Panc1 (cell line): ENCODE measurements around the gene CXCR5. TPM values are rescaled to one million over a fixed set of nuclear protein-coding genes. Genes with fewer than 3 reads are reported as not detected.

Experiments used
- ATAC-seq: fragments of 200-7000 bp; cut with Tn5 transposase; 2 replicates; pipeline ENCODE4 v1.9.1; 2020; ENCODE audit warnings: mild to moderate bottlenecking, moderate library complexity
- BruUV-seq: library from RNA; stranded (reverse); fragments of 400-500 nt; replicated peaks from 2 replicates; lab custom pipeline; 2021; lab: Mats Ljungman, UMichigan
- CTCF ChIA-PET: fragments of 300-600 bp; sonication (Branson Sonifier 250); formaldehyde crosslinking; loops from one replicate; lab custom pipeline; 2022; ENCODE audit warnings: antibody characterized with exemption; lab: Charles Lee
- POLR2A ChIA-PET: fragments of 300-600 bp; sonication (Branson Sonifier 250); formaldehyde crosslinking; loops from one replicate; lab custom pipeline; 2022; ENCODE audit warnings: antibody characterized with exemption; lab: Charles Lee
- DNase-seq: peaks from one replicate; pipeline ENCODE4 v3.0.0-alpha.2; 2010; ENCODE audit warnings: low read depth, low spot score
- H3K27ac ChIP-seq: 2 replicates; pipeline ENCODE4 v1.5.1; 2011; ENCODE audit warnings: mild to moderate bottlenecking, low read length, inconsistent platforms
- H3K27me3 ChIP-seq: fragments of 200-500 bp; sonication (Bioruptor generic); 2 replicates; pipeline ENCODE4 v1.6.0; 2014; ENCODE audit warnings: low read length, inconsistent platforms; ENCODE audit not compliant: control insufficient read depth, insufficient read depth
- H3K36me3 ChIP-seq: fragments of 200-500 bp; sonication (Bioruptor generic); 2 replicates; pipeline ENCODE4 v1.5.1; 2014; ENCODE audit warnings: inconsistent platforms, mild to moderate bottlenecking, low read length, moderate library complexity; ENCODE audit not compliant: control insufficient read depth, insufficient read depth
- H3K4me1 ChIP-seq: 2 replicates; pipeline ENCODE4 v1.5.1; 2011; ENCODE audit warnings: inconsistent platforms, mild to moderate bottlenecking, low read length, moderate library complexity; ENCODE audit not compliant: control insufficient read depth, insufficient read depth
- H3K4me3 ChIP-seq, 2 experiments: 2 replicates each; pipeline ENCODE4 v1.5.1; 2011 to 2012; ENCODE audit warnings: low read depth in 2 of 2, low read length in 2 of 2, mild to moderate bottlenecking in 2 of 2, inconsistent platforms in 1 of 2, moderate library complexity in 1 of 2
- H3K9me3 ChIP-seq: fragments of 200-500 bp; sonication (Bioruptor generic); 2 replicates; pipeline ENCODE4 v1.5.1; 2014; ENCODE audit warnings: low read depth, mild to moderate bottlenecking, inconsistent platforms, low read length, moderate library complexity; ENCODE audit not compliant: control insufficient read depth, insufficient read depth
- CTCF ChIP-seq: fragments of 450-650 bp; IDR thresholded peaks from 2 replicates; pipeline ENCODE4 v1.5.1; 2017; ENCODE audit warnings: mild to moderate bottlenecking
- POLR2AphosphoS5 ChIP-seq: IDR thresholded peaks from 2 replicates; pipeline ENCODE4 v1.6.1; 2012; ENCODE audit warnings: mild to moderate bottlenecking, low read depth, low read length, moderate library complexity
- REST ChIP-seq, 2 experiments: IDR thresholded peaks; 2 replicates each; pipeline ENCODE4 v1.6.1; 2011 to 2012; ENCODE audit warnings: low read depth in 2 of 2, control low read depth in 1 of 2, low read length in 1 of 2, mild to moderate bottlenecking in 1 of 2, moderate library complexity in 1 of 2; ENCODE audit not compliant: insufficient read depth in 1 of 2
- SIN3A ChIP-seq: IDR thresholded peaks from 2 replicates; pipeline ENCODE4 v1.6.1; 2012; ENCODE audit warnings: low read depth, mild to moderate bottlenecking, low read length, moderate library complexity, borderline replicate concordance; ENCODE audit not compliant: insufficient read depth
- TCF7L2 ChIP-seq: IDR thresholded peaks from 2 replicates; pipeline ENCODE4 v1.6.1; 2011; ENCODE audit warnings: mild to moderate bottlenecking, low read depth, low read length, inconsistent platforms
- in situ Hi-C: cut with HindIII; loops from 2 replicates; pipeline ENCODE4 v1.10.0; 2016; ENCODE audit warnings: low sequenced_read_pairs, low pct_unique_long_range_greater_than_20kb
- intact Hi-C: fragments of 100-400 bp; cut with micrococcal nuclease; formaldehyde crosslinking; loops from one replicate; pipeline ENCODE4 v1.10.0; 2022; ENCODE audit not compliant: unreplicated experiment
- total RNA-seq: library from RNA; stranded (reverse); gene quantifications from one replicate; pipeline ENCODE4 v1.2.1, GENCODE V29; 2021; ENCODE audit not compliant: unreplicated experiment

Gene CXCR5
- total RNA-seq, 1 experiment from 2014 or later: not detected

GRCh38 chr11:118896472-118896913, 12.8 kb downstream of the CXCR5 start:
- ChIA-PET CTCF (interaction anchor here (0.6 kb wide), 1 partner anchor 21 kb away, joined by 3 read pairs; no protein-coding TSS in a partner anchor), POLR2A (no interaction called here)
- H3K9me3 ChIP-seq: no peaks in the 10 kb centered on the region
- DNase-seq: no peak
- no peaks in the 10 kb centered on the region for H3K27me3 ChIP-seq
- H3K27ac ChIP-seq: peak overlapping the region; percentile 78
- H3K36me3 ChIP-seq: no peaks in the 10 kb centered on the region
- TF ChIP-seq POLR2AphosphoS5 (peak; percentile 55), TCF7L2 (no peak), SIN3A (peak; percentile 57; the same call in 1 of the 2 replicates), REST (IDR thresholded peaks at IDR 0.05; ENCODE audit: insufficient read depth in 1 of 2, low read depth in 2 of 2, low read length in 1 of 2) (no peak), CTCF (no peak)
- no peak overlapping the region for H3K4me3 ChIP-seq
- ATAC-seq: peak; percentile 43
- no TSS peak for BruUV-seq
- H3K4me1 ChIP-seq: peaks cover 58% of the 10 kb centered on the region
- intact Hi-C loops (loop anchor here (5.0 kb wide), 1 partner anchor 36 kb away; no protein-coding TSS in a partner anchor), in situ Hi-C loops (no loop called here)

- H3K9me3 ChIP-seq: no peaks in the 10 kb centered on the region
- ChIA-PET CTCF (interaction anchor here (0.6 kb wide), 1 partner anchor 22 kb away, joined by 3 read pairs; no protein-coding TSS in a partner anchor), POLR2A (no interaction called here)
- TF ChIP-seq POLR2AphosphoS5: 0 out of 2 replicates have a peak, but pooled peaks have one; percentile 15
- TF ChIP-seq CTCF: no peak
- peak in 1 of 2 experiments; percentile 20; a peak in 1 of 4 replicates for TF ChIP-seq REST (IDR thresholded peaks at IDR 0.05; ENCODE audit: insufficient read depth in 1 of 2, low read depth in 2 of 2, low read length in 1 of 2)
- H3K27me3 ChIP-seq: no peaks in the 10 kb centered on the region
- intact Hi-C loops: loop anchor here (5.0 kb wide), 1 partner anchor 35 kb away; no protein-coding TSS in a partner anchor
- in situ Hi-C loops: no loop called here
- H3K4me1 ChIP-seq: peaks cover 58% of the 10 kb centered on the region
- H3K4me3 ChIP-seq: no peak overlapping the region
- peak; percentile 20 for ATAC-seq
- H3K27ac ChIP-seq: peak overlapping the region; percentile 78
- no peak for DNase-seq
- 0 out of 2 replicates have a peak, but pooled peaks cover 3% of the 10 kb centered on the region for H3K36me3 ChIP-seq
- TSS peak; percentile 70 for BruUV-seq
These were observed 13.4 kb downstream of the CXCR5 start for GRCh38 chr11:118896921-118897591.
